HEK293 (cell line): ENCODE data around the gene GP9.
"Not testable (repeated sequence)": the region's sequence is repeated elsewhere in the genome, so short reads cannot be mapped to it uniquely, and the experiment has no call there.

Experiments
- CTCF ChIA-PET: fragments of 350-600 bp; formaldehyde crosslinking; extraction: SDS; loops from one replicate; lab custom pipeline; 2021; ENCODE audit warnings: antibody characterized with exemption; lab: Yijun Ruan, JAX
- POLR2A ChIA-PET: fragments of 300-600 bp; formaldehyde crosslinking; extraction: SDS; loops from one replicate; lab custom pipeline; 2020; ENCODE audit warnings: antibody characterized with exemption, inconsistent platforms; lab: Yijun Ruan, JAX
- H3K27ac ChIP-seq: fragments of 200-500 bp; sonication (Bioruptor generic); 2 replicates; pipeline ENCODE4 v1.5.1; 2014; ENCODE audit warnings: low read depth, low read length, control low read depth, inconsistent platforms; ENCODE audit errors: extremely low read depth
- H3K36me3 ChIP-seq, 2 experiments: fragments of 200-500 bp in 1 of 2; sonication (Bioruptor generic) in 1 of 2; 1 replicate in 1 of 2; 2 replicates in 1 of 2; pipeline ENCODE4 v1.5.1; 2014 to 2017; ENCODE audit warnings: inconsistent platforms in 2 of 2, low read length in 2 of 2; ENCODE audit not compliant: control insufficient read depth in 2 of 2, insufficient read depth in 1 of 2
- H3K4me1 ChIP-seq: fragments of 200-500 bp; sonication (Bioruptor generic); 2 replicates; pipeline ENCODE4 v1.5.1; 2014; ENCODE audit warnings: mild to moderate bottlenecking, low read length, inconsistent platforms; ENCODE audit not compliant: control insufficient read depth, insufficient read depth
- H3K4me3 ChIP-seq: 2 replicates; pipeline ENCODE4 v1.5.1; 2011; ENCODE audit warnings: low read depth, mild to moderate bottlenecking, control low read depth, low read length, moderate library complexity
- H3K9me3 ChIP-seq: fragments of 200-500 bp; sonication (Bioruptor generic); 2 replicates; pipeline ENCODE4 v1.5.1; 2014; ENCODE audit warnings: low read depth, low read length, inconsistent platforms; ENCODE audit not compliant: control insufficient read depth, insufficient read depth
- BCL11B ChIP-seq: fragments of 450-650 bp; formaldehyde crosslinking; IDR thresholded peaks from 2 replicates; pipeline ENCODE4 v1.5.1; 2016; ENCODE audit warnings: low read depth, missing biosample characterization, missing genetic modification characterization
- EGR2 ChIP-seq: fragments of 450-650 bp; formaldehyde crosslinking; IDR thresholded peaks from 2 replicates; pipeline ENCODE4 v1.5.1; 2016; ENCODE audit warnings: low read depth, missing biosample characterization, missing genetic modification characterization
- KLF7 ChIP-seq: fragments of 450-650 bp; formaldehyde crosslinking; IDR thresholded peaks from 2 replicates; pipeline ENCODE4 v1.5.1; 2016; ENCODE audit warnings: missing biosample characterization, missing genetic modification characterization, borderline replicate concordance
- MEIS1 ChIP-seq: sonication (generic); formaldehyde crosslinking; IDR thresholded peaks from 2 replicates; pipeline ENCODE4 v1.8.1; 2022; ENCODE audit warnings: missing genetic modification reagents, mild to moderate bottlenecking, borderline replicate concordance
- OVOL3 ChIP-seq: fragments of 450-650 bp; formaldehyde crosslinking; IDR thresholded peaks from 2 replicates; pipeline ENCODE4 v1.5.1; 2016; ENCODE audit warnings: missing biosample characterization, missing genetic modification characterization
- PATZ1 ChIP-seq: fragments of 450-650 bp; formaldehyde crosslinking; IDR thresholded peaks from 2 replicates; pipeline ENCODE4 v1.5.1; 2016; ENCODE audit warnings: missing biosample characterization, missing genetic modification characterization
- TRIM28 ChIP-seq: IDR thresholded peaks from 2 replicates; pipeline ENCODE4 v1.6.1; 2011; ENCODE audit warnings: low read length, control low read depth, borderline replicate concordance
- ZBTB20 ChIP-seq: fragments of 450-650 bp; formaldehyde crosslinking; IDR thresholded peaks from 2 replicates; pipeline ENCODE4 v1.5.1; 2016; ENCODE audit warnings: missing biosample characterization, missing genetic modification characterization
- ZBTB49 ChIP-seq: fragments of 450-650 bp; formaldehyde crosslinking; IDR thresholded peaks from 2 replicates; pipeline ENCODE4 v1.5.1; 2016; ENCODE audit warnings: missing biosample characterization, missing genetic modification characterization, low read depth
- ZNF148 ChIP-seq: fragments of 450-650 bp; formaldehyde crosslinking; IDR thresholded peaks from 2 replicates; pipeline ENCODE4 v1.5.0; 2017; ENCODE audit warnings: missing biosample characterization, missing genetic modification characterization, borderline replicate concordance
- ZNF155 ChIP-seq: fragments of 450-650 bp; formaldehyde crosslinking; IDR thresholded peaks from 2 replicates; pipeline ENCODE4 v1.5.1; 2016; ENCODE audit warnings: missing biosample characterization, missing genetic modification characterization
- ZNF18 ChIP-seq: fragments of 450-650 bp; formaldehyde crosslinking; IDR thresholded peaks from 2 replicates; pipeline ENCODE4 v1.5.1; 2016; ENCODE audit warnings: missing biosample characterization, missing genetic modification characterization
- ZNF223 ChIP-seq: fragments of 450-650 bp; formaldehyde crosslinking; IDR thresholded peaks from 2 replicates; pipeline ENCODE4 v1.5.1; 2016; ENCODE audit warnings: missing biosample characterization, missing genetic modification characterization
- ZNF24 ChIP-seq: fragments of 450-650 bp; formaldehyde crosslinking; IDR thresholded peaks from 2 replicates; pipeline ENCODE4 v1.5.1; 2016; ENCODE audit warnings: missing biosample characterization, missing genetic modification characterization
- ZNF558 ChIP-seq: fragments of 450-650 bp; formaldehyde crosslinking; IDR thresholded peaks from 2 replicates; pipeline ENCODE4 v1.5.1; 2016; ENCODE audit warnings: missing biosample characterization, missing genetic modification characterization
- ZNF560 ChIP-seq: fragments of 450-650 bp; formaldehyde crosslinking; IDR thresholded peaks from 2 replicates; pipeline ENCODE4 v1.5.1; 2017; ENCODE audit warnings: missing biosample characterization, missing genetic modification characterization, borderline replicate concordance
- ZNF624 ChIP-seq: fragments of 450-650 bp; formaldehyde crosslinking; IDR thresholded peaks from 2 replicates; pipeline ENCODE4 v1.5.1; 2017; ENCODE audit warnings: missing biosample characterization, missing genetic modification characterization
- ZNF654 ChIP-seq: fragments of 450-650 bp; formaldehyde crosslinking; IDR thresholded peaks from 2 replicates; pipeline ENCODE4 v1.5.1; 2016; ENCODE audit warnings: low read depth, missing biosample characterization, missing genetic modification characterization
- ZNF701 ChIP-seq: fragments of 450-650 bp; formaldehyde crosslinking; IDR thresholded peaks from 2 replicates; pipeline ENCODE4 v1.5.1; 2016; ENCODE audit warnings: missing biosample characterization, missing genetic modification characterization
- ZNF843 ChIP-seq: fragments of 450-650 bp; formaldehyde crosslinking; IDR thresholded peaks from 2 replicates; pipeline ENCODE4 v1.5.1; 2016; ENCODE audit warnings: missing biosample characterization, missing genetic modification characterization
- ZSCAN23 ChIP-seq: fragments of 450-650 bp; formaldehyde crosslinking; IDR thresholded peaks from 2 replicates; pipeline ENCODE4 v1.5.1; 2016; ENCODE audit warnings: missing biosample characterization, missing genetic modification characterization

The GP9 gene

GRCh38 chr3:129087138-129087702, 26.6 kb downstream of the GP9 start (continued):
- TF ChIP-seq ZBTB20 (tag by site-specific recombination) (no peak), PATZ1 (tag by site-specific recombination) (no peak), ZNF701 (tag by site-specific recombination) (no peak), ZNF155 (tag by site-specific recombination) (no peak), BCL11B (tag by site-specific recombination) (no peak), MEIS1 (CRISPR knock-in tag) (no peak), ZNF148 (tag by site-specific recombination) (no peak), TRIM28 (no peak), ZNF24 (no peak), ZNF223 (tag by site-specific recombination) (no peak), ZNF843 (tag by site-specific recombination) (no peak)

GRCh38 chr3:129087904-129088303, 27.3 kb downstream of the GP9 start:
- CTCF ChIA-PET, H3K27ac ChIP-seq: not testable (repeated sequence)

GRCh38 chr3:129088312-129088711, 27.7 kb downstream of the GP9 start:
- H3K27ac ChIP-seq, H3K4me3 ChIP-seq, H3K9me3 ChIP-seq, CTCF ChIA-PET, POLR2A ChIA-PET, H3K36me3 ChIP-seq, H3K4me1 ChIP-seq: not testable (repeated sequence)

More at GRCh38 chr3:129087904-129088303, 27.3 kb downstream of the GP9 start:
- H3K4me3 ChIP-seq, H3K9me3 ChIP-seq, H3K4me1 ChIP-seq, H3K36me3 ChIP-seq, POLR2A ChIA-PET: not testable (repeated sequence)

GRCh38 chr3:129095285-129095684, 34.7 kb downstream of the GP9 start:
- Histone ChIP-seq H3K4me3 (no peak overlapping the region), H3K4me1 (no peaks in the 10 kb centered on the region), H3K9me3 (no peaks in the 10 kb centered on the region), H3K27ac (no peak overlapping the region), H3K36me3 (peaks cover 0 to 17% of the 10 kb centered on the region in 2 experiments; a peak in 2 of 3 replicates)
- CTCF ChIA-PET, result no interaction called here
- POLR2A ChIA-PET, result interaction anchor here (1.5 kb wide), 1 partner anchor 26 kb away, joined by 4 read pairs; the partner anchor contains the start of gene RAB43
- no peak for TF ChIP-seq ZNF558 (tag by site-specific recombination)
- TF ChIP-seq ZBTB49 (tag by site-specific recombination), result no peak
- TF ChIP-seq ZNF560 (tag by site-specific recombination), result no peak
- no peak for TF ChIP-seq ZSCAN23 (tag by site-specific recombination)
- TF ChIP-seq ZNF18, result no peak
- no peak for TF ChIP-seq EGR2
- TF ChIP-seq KLF7 (tag by site-specific recombination), result no peak
- TF ChIP-seq OVOL3 (tag by site-specific recombination), result no peak
- TF ChIP-seq ZNF654 (tag by site-specific recombination), result no peak
- TF ChIP-seq ZNF624 (tag by site-specific recombination), result no peak
